A549 (cell line): ENCODE measurements around the gene FBXL5.

Experiments used
- CTCF ChIP-seq: fragments of >200 bp; sonication (Bioruptor Twin); formaldehyde crosslinking; IDR thresholded peaks from 3 replicates; pipeline ENCODE4 v1.5.1; 2016
- FOXS1 ChIP-seq: fragments of 250-450 bp; sonication (Bioruptor Pico); IDR thresholded peaks from 2 replicates; pipeline ENCODE4 v1.5.0; 2020; ENCODE audit warnings: mild to moderate bottlenecking, moderate library complexity
- HOXB13 ChIP-seq: fragments of 250-450 bp; sonication (Bioruptor Pico); IDR thresholded peaks from 2 replicates; pipeline ENCODE4 v1.5.0; 2020; ENCODE audit warnings: low read depth, mild to moderate bottlenecking, moderate library complexity
- MAFK ChIP-seq: fragments of 450-650 bp; IDR thresholded peaks from 2 replicates; pipeline ENCODE4 v1.6.1; 2014; ENCODE audit not compliant: partially characterized antibody
- MAX ChIP-seq: IDR thresholded peaks from 2 replicates; pipeline ENCODE4 v1.6.1; 2012
- ZSCAN20 ChIP-seq: fragments of 250-450 bp; sonication (Bioruptor Pico); IDR thresholded peaks from 2 replicates; pipeline ENCODE4 v1.8.0; 2022; ENCODE audit warnings: mild to moderate bottlenecking, moderate library complexity

GRCh38 chr4:15674046-15674445 is 18.9 kb upstream of the FBXL5 start:
- no peak for TF ChIP-seq ZSCAN20
- no peak for TF ChIP-seq FOXS1
- TF ChIP-seq CTCF: no peak
- no peak for TF ChIP-seq HOXB13 (CRISPR knock-in tag)
- no peak for TF ChIP-seq MAFK
- no peak for TF ChIP-seq MAX
